Measurements from ENCODE around the gene GOLM1. TPM values are rescaled to one million over a fixed set of nuclear protein-coding genes. Genes with fewer than 3 reads are reported as not detected.

The GOLM1 gene
- total and polyA plus RNA-seq, 9 donors, result 17.5 to 76.7 (median 36.4) TPM

DNA sequence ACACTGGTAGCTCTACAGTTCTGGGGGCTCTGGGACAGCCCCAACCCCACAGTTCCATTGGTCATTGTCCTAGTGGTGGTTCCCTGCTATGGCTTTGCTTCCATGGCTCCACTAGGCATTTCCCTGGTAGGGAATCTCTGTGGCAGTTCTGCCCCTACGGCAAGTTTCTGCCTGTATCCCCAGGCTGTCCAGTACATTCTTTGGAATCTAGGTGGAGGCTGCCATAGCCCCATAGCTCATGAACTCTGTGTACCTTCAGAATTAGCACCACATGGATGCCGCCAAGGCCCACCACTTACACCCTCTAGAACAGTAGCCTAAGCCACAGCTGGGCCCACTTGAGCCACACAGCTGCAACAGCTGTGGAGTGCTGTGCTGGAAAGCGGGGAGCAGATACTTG lies 3.3 kb upstream of the GOLM1 start:
- no peak overlapping the region for H3K27ac ChIP-seq
- H3K27me3 ChIP-seq, result no peaks in the 10 kb centered on the region
- 95 to 96% (median 95%) methylated on average over 3 of the region's 3 CpGs for WGBS, 3 donors
- intact Hi-C loops (cut with DNase I), result no loop called here
- H3K4me1 ChIP-seq (ENCODE audit: insufficient read depth), result no peaks in the 10 kb centered on the region
- no peaks in the 10 kb centered on the region for H3K36me3 ChIP-seq
- DNase-seq, result no peak
- no peak overlapping the region for H3K4me3 ChIP-seq
- H3K9me3 ChIP-seq, result no peaks in the 10 kb centered on the region
- TF ChIP-seq POLR2A (IDR thresholded peaks at IDR 0.05), result no peak
- TF ChIP-seq, protein P1, sequence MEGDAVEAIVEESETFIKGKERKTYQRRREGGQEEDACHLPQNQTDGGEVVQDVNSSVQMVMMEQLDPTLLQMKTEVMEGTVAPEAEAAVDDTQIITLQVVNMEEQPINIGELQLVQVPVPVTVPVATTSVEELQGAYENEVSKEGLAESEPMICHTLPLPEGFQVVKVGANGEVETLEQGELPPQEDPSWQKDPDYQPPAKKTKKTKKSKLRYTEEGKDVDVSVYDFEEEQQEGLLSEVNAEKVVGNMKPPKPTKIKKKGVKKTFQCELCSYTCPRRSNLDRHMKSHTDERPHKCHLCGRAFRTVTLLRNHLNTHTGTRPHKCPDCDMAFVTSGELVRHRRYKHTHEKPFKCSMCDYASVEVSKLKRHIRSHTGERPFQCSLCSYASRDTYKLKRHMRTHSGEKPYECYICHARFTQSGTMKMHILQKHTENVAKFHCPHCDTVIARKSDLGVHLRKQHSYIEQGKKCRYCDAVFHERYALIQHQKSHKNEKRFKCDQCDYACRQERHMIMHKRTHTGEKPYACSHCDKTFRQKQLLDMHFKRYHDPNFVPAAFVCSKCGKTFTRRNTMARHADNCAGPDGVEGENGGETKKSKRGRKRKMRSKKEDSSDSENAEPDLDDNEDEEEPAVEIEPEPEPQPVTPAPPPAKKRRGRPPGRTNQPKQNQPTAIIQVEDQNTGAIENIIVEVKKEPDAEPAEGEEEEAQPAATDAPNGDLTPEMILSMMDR (IDR thresholded peaks at IDR 0.05), result no peak
- TF ChIP-seq EP300 (IDR thresholded peaks at IDR 0.05), result no peak

DNA sequence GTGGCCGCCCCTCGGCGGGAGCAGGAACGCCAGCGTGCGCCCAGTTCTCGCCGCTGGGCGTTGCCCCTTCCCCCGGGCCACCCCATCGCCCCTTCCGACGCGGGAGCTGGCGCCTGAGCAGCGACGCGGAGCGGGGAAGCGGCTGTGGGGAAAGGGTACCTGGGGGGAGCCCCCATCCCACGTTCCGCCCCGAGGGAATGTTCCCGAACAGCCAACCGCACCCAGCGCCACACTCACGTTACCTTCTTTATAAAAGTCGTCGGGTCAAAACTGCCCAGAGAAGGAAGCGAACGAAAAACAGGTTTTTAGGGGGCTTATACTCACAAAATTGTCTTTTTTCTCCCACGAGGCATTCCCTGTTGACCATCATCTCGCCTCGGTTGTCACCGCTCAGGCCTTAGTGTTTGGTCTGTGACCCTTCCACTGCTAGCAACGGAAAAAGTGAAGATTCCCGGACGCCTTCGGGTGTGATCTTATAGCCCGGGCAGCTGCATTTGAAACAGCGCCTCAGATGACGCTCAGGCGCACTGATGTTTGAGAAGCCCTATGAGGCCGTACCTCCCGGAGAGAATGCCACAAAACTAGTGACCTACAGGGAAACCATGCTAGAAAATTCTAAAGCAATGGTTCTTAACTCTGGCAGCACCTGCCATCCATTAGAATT lies 475 bp upstream of the GOLM1 start:
- intact Hi-C loops (cut with DNase I), result no loop called here

DNA sequence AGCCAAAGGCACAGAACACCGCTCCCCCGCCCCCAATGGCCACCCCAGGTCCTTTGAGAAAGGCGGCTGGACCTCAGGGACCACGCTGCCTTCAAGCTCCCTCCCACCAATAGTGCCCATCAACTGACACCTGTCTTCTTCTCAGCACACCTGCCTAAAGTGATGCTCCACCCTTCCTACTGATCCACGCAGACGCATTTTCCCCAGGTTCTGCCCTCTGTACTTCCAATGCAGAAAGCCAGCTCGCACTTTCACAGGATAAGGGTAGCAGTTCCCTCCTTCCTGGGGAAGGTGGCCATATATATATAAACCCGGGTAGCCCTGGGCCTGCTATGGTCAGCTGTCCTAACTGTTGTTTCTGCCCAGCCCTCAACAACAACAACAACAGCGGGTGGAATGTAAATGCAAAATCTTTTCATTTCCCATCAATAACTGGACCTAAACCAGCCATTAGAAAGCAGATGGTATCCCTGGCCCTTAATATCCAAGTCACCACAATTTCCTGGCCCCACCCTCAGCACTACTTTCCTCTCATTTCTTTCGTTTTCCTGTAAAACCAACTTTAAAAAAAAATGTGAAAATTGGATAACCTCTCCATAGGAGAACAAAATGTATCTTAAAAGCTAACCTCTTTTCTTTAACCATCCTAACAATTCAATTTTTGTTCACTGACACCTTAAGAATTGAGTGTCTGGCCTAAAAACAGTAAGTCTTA lies 1.7 kb downstream of the GOLM1 start:
- intact Hi-C loops (cut with DNase I), result no loop called here
- H3K9me3 ChIP-seq, result no peaks in the 10 kb centered on the region
- no peaks in the 10 kb centered on the region for H3K36me3 ChIP-seq
- WGBS, 3 donors, result 88 to 91% (median 90%) methylated on average over 10 of the region's 10 CpGs
- DNase-seq, result no peak
- TF ChIP-seq EP300 (IDR thresholded peaks at IDR 0.05) (no peak), POLR2A (IDR thresholded peaks at IDR 0.05) (no peak)
- TF ChIP-seq, protein P1 (IDR thresholded peaks at IDR 0.05), result no peak
- H3K27me3 ChIP-seq, result no peaks in the 10 kb centered on the region
- H3K4me3 ChIP-seq, result no peak overlapping the region
- no peak overlapping the region for H3K27ac ChIP-seq
- no peaks in the 10 kb centered on the region for H3K4me1 ChIP-seq (ENCODE audit: insufficient read depth)

More for the DNA sequence above, 475 bp upstream of the GOLM1 start:
- 1 to 2% (median 2%) methylated on average over 22 to 45 of the region's 45 CpGs for WGBS, 3 donors
- Histone ChIP-seq H3K27ac (peak overlapping the region; percentile 70 to 89), H3K27me3 (no peaks in the 10 kb centered on the region), H3K9me3 (no peaks in the 10 kb centered on the region), H3K36me3 (no peaks in the 10 kb centered on the region), H3K4me3 (peak overlapping the region; percentile 77), H3K4me1 (ENCODE audit: insufficient read depth) (no peaks in the 10 kb centered on the region)
- TF ChIP-seq EP300 (IDR thresholded peaks at IDR 0.05) (no peak), POLR2A (IDR thresholded peaks at IDR 0.05) (no peak)
- TF ChIP-seq, protein P1 (IDR thresholded peaks at IDR 0.05), result no peak
- DNase-seq, result peak; percentile 38 to 60 (median 49)

DNA sequence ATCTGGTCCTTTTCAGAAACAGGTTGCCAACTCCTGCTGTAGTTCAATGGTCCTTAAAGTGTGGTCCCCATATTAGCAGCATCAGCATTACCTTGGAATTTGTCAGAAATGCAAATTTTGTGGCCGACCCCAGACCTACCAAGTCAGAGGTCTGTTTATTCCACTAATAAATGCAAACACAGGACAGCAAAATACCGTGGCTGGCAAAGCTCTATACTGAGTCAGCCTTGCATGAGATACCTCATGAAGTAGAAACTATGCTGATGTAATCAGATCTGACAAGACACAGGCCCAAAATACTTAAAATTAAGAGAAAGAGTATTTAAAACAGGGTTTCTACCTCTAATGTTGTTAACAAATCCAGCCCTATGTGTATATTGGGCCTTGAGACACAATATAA lies 3.0 kb downstream of the GOLM1 start:
- TF ChIP-seq, protein P1 (IDR thresholded peaks at IDR 0.05), result no peak
- TF ChIP-seq POLR2A (IDR thresholded peaks at IDR 0.05) (no peak), EP300 (IDR thresholded peaks at IDR 0.05) (no peak)
- Histone ChIP-seq H3K27ac (no peak overlapping the region), H3K27me3 (no peaks in the 10 kb centered on the region), H3K9me3 (no peaks in the 10 kb centered on the region), H3K4me1 (ENCODE audit: insufficient read depth) (no peaks in the 10 kb centered on the region), H3K4me3 (no peak overlapping the region), H3K36me3 (no peaks in the 10 kb centered on the region)
- WGBS, 3 donors, result 57 to 68% (median 60%) methylated on average over 2 of the region's 2 CpGs
- intact Hi-C loops (cut with DNase I), result no loop called here
- no peak for DNase-seq
